GM12872 (cell line): Measurements from ENCODE around the gene MPPED1.

Experiments used
- TF ChIP-seq, protein P1 (sequence below): IDR thresholded peaks from 3 replicates; pipeline ENCODE4 v1.5.1; 2011; ENCODE audit warnings: low read depth, mild to moderate bottlenecking, low read length, moderate library complexity; ENCODE audit not compliant: insufficient read depth

Gene MPPED1

GRCh38 chr22:43541022-43541421 lies 129.2 kb downstream of the MPPED1 start:
- TF ChIP-seq, protein P1, sequence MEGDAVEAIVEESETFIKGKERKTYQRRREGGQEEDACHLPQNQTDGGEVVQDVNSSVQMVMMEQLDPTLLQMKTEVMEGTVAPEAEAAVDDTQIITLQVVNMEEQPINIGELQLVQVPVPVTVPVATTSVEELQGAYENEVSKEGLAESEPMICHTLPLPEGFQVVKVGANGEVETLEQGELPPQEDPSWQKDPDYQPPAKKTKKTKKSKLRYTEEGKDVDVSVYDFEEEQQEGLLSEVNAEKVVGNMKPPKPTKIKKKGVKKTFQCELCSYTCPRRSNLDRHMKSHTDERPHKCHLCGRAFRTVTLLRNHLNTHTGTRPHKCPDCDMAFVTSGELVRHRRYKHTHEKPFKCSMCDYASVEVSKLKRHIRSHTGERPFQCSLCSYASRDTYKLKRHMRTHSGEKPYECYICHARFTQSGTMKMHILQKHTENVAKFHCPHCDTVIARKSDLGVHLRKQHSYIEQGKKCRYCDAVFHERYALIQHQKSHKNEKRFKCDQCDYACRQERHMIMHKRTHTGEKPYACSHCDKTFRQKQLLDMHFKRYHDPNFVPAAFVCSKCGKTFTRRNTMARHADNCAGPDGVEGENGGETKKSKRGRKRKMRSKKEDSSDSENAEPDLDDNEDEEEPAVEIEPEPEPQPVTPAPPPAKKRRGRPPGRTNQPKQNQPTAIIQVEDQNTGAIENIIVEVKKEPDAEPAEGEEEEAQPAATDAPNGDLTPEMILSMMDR, result no peak

DNA sequence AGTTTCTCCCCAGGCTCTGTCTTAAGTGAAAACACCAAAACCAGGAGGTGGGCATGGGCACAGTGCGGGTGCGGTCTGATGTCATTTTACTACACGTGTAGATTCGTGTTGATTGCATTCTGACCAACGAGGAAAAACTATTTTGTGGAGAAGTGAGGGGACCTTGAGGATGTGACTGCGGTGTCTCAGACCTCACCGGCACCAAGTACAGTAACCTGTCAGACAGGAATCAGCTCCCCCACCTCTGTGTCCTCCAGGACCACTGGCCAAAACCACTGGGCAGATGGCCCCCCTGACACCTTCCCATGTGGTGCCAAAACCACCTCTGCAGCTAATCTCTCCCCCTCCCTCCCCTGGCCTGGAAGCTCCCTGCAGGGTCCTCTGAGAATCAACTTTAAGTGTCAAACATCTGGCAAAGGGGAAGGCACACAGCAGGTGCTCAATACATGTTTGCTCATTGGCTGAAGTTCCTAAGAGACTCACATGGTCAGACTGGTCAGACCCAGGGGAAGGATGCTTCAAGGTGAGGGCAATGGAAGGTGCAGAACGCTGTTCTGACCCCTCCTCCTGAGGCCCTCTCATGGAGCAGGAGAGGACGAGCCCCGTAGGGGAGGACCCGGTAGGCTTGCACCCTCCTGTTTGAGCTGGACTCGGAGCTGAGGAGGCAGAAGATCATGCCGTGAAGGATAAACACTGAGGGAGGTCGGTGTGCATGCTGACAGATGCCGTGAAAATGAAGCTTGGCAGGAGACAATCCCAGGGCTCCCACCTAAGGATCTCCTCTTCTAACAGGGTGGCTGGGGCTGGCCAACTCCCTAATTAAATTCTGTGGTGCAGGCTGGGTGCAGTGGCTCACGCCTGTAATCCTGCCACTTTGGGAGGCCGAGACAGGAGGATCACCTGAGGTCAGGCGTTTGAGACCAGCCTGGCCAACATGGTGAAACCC lies 129.9 kb downstream of the MPPED1 start:
- TF ChIP-seq, protein P1, result no peak

DNA sequence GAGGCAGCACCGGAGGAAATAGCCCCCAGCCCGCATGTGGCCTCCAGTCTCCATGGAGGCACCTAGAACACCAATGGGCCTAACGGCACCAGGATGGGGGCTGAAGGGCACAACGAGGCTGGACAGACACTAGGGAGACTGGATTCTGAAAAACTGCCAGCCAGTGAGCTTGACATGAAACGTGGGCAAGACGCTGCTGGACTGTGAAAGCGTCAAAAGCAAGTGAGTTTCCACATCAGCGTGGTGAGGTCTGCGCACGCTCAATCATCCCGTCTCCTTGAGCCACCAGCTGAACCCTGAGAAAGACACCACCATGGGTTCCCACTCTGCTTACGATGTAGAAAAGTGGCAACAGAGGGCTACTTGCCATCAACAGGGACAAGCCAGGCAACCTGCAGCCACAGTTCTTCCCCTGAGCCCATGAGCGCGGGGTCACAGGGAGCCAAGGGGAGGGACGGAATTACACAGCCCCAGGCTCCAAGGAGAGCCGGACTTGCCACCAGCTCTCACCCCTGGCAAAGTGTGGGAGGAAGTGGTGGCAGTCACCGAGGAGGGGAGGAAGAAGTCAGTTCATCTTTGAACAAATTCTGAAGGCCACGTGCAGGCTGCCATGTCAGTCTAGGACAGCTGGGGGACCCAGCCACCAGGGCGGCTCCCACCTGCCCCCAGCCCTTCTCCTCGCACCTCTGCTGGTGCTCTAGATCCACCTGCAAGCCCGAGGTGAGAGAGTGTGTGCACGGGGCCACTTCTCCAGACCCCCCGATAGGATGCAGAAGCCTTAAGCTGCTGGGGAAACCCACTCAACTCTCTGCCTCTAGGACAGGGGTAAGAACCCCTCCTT lies 131.1 kb downstream of the MPPED1 start:
- TF ChIP-seq, protein P1, result no peak

GRCh38 chr22:43543522-43544288 lies 131.9 kb downstream of the MPPED1 start:
- TF ChIP-seq, protein P1, result no peak

DNA sequence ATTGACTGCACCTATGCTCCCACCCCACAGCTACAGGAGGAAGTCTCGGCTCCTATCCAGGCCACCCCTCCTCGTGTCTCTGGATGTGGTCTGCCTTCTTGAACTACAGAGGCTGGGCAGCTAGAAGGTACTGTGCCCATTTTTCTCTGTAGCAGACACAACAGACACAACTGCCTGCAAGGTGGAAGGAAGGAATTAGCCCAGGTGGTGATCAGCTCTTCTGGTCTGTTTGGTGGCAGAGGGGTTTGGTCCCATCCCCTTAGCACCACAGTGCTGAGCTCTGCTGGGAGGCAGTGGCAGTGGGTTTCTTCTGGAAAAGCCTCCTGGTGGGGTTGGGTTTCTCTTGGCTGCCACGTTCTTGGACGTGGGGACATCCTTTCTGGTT lies 132.5 kb downstream of the MPPED1 start:
- TF ChIP-seq, protein P1, result no peak

GRCh38 chr22:43546186-43546585 lies 134.4 kb downstream of the MPPED1 start:
- TF ChIP-seq, protein P1, result no peak

- TF ChIP-seq, protein P1, result no peak
Observed at GRCh38 chr22:43550024-43550620, 138.3 kb downstream of the MPPED1 start.
